NB4 (cell line): ENCODE measurements around the gene TM9SF2.

Experiments used
- DNase-seq: peaks from one replicate; pipeline ENCODE4 v3.0.0; 2010; ENCODE audit warnings: low read depth
- H3K4me3 ChIP-seq: one replicate; pipeline ENCODE4 v1.5.1; 2011; ENCODE audit warnings: mild to moderate bottlenecking, low read depth, low read length, moderate library complexity
- MYC ChIP-seq: IDR thresholded peaks from 2 replicates; pipeline ENCODE4 v1.6.1; 2011; ENCODE audit warnings: low read depth, low read length
- POLR2A ChIP-seq: IDR thresholded peaks from 2 replicates; pipeline ENCODE4 v1.6.1; 2011; ENCODE audit warnings: mild to moderate bottlenecking; ENCODE audit not compliant: insufficient read length; ENCODE audit errors: extremely low read depth
- TF ChIP-seq, protein P1 (sequence below): IDR thresholded peaks from one replicate; pipeline ENCODE4 v1.5.1; 2012; ENCODE audit warnings: low read depth, low read length
- TF ChIP-seq, protein P2 (sequence below): IDR thresholded peaks from 2 replicates; pipeline ENCODE4 v1.6.1; 2011; ENCODE audit warnings: low read depth, low read length

TM9SF2 gene

DNA sequence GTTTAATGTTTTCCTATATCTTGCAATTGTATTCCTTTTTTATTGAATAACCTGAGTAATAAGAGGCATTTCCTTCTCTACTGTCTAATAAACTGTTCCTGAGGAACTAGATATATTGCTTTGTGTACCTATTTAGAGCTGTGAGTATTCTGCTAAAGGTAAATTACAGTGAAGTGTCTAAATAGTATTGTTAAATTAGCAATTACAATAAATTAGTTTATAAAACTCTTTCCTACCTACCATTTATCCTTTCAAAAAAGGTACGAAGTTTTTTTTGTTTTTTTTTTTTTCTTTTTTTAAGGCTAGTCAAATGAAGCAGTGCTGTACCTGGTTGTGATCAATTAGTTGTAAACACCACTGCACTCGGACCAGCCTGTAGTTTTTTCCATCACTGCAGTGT, 34.8 kb downstream of the TM9SF2 start:
- TF ChIP-seq, protein P1, sequence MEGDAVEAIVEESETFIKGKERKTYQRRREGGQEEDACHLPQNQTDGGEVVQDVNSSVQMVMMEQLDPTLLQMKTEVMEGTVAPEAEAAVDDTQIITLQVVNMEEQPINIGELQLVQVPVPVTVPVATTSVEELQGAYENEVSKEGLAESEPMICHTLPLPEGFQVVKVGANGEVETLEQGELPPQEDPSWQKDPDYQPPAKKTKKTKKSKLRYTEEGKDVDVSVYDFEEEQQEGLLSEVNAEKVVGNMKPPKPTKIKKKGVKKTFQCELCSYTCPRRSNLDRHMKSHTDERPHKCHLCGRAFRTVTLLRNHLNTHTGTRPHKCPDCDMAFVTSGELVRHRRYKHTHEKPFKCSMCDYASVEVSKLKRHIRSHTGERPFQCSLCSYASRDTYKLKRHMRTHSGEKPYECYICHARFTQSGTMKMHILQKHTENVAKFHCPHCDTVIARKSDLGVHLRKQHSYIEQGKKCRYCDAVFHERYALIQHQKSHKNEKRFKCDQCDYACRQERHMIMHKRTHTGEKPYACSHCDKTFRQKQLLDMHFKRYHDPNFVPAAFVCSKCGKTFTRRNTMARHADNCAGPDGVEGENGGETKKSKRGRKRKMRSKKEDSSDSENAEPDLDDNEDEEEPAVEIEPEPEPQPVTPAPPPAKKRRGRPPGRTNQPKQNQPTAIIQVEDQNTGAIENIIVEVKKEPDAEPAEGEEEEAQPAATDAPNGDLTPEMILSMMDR, result no peak
- DNase-seq, result no peak
- H3K4me3 ChIP-seq, result no peak overlapping the region

DNA sequence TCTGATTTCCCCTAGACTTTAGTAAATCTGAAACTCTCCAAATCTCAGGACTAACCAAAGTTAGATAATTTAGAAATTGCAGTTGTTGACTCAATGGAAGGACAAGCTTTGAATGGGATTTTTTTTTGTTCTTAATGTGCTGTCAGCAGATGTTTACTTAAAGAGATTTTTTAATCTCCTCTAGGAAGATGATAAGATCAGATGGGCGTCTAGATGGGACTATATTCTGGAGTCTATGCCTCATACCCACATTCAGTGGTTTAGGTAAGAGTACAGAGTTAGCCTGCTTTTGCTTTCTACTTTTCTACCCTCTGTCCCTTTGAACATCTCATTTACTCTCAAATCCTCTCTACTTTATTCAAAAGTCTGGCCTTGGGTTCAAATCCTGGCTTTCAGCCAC, 39.3 kb downstream of the TM9SF2 start:
- TF ChIP-seq MYC (no peak), POLR2A (no peak)
- TF ChIP-seq, protein P1, result no peak
- TF ChIP-seq, protein P2, sequence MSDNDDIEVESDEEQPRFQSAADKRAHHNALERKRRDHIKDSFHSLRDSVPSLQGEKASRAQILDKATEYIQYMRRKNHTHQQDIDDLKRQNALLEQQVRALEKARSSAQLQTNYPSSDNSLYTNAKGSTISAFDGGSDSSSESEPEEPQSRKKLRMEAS, result no peak
- no peak for DNase-seq
- H3K4me3 ChIP-seq, result no peak overlapping the region

DNA sequence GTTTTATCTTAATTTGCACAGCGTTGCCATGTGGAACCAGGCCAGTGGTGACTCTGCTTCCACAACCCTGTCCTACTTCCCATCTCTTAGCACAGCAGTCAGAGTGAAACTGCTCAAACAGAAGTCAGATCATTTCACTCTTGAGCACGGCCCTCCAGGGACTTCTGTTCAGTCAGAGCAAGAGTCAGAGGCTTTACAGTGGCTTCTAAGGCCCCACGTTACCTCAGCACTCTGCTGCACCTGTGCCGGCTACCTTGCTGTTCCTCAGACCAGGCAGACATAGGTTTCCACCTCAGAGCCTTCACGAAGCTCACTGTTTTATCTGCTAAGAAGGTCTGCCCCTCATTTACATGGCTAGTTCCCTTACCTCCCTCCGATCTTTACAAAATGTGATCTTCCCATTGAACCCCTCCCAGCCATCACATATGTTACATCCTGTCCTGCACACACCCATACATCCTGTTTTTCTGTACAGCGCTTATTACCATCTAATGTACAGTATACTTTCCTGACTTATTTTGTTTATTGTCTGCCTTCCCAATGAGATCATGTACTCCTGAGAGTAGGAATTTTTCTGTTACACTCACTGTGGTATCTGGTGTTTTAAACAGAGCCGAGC, 41.6 kb downstream of the TM9SF2 start:
- no peak for DNase-seq
- TF ChIP-seq POLR2A (no peak), MYC (no peak)
- TF ChIP-seq, protein P1, result no peak
- TF ChIP-seq, protein P2, result no peak
- H3K4me3 ChIP-seq, result no peak overlapping the region

DNA sequence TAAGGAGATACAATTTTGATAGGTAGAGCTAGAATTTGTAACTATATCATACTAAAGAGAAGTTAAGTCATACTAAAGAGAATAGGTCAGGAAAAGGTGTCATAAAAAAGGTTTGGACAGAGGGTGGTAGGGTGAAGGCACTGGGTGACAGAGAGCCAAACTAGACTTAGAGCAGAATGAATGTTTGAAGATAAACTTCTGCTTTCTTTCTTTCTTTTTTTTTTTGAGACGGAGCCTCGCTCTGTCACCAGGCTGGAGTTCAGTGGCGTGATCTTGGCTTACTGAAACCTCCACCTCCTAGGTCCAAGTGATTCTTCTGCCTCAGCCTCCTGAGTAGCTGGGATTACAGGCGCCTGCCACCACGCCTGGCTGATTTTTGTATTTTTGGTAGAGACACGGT, 44.1 kb downstream of the TM9SF2 start:
- DNase-seq, result no peak
- no peak overlapping the region for H3K4me3 ChIP-seq

DNA sequence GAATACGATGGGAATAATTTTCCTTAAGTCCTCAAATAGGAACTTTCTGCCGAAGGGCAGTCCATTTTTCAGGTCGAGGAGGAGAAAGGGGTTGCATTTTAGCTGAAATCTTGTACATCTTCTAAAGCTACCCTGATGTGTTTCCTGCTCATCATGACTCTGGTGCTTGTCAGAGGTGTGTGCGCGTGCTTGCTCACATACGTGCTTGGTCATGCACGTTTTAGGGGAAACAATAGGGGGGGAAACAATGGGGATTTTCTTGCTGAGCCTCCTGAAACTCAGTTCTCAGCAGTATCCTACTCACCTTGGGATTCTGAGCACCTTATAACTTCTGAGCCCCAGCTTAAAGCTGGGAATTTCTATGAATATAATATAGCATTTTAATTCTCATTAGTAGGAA, 44.7 kb downstream of the TM9SF2 start:
- H3K4me3 ChIP-seq, result no peak overlapping the region
- TF ChIP-seq, protein P1, result no peak
- TF ChIP-seq MYC (no peak), POLR2A (no peak)
- TF ChIP-seq, protein P2, result no peak

More for the DNA sequence above, 44.1 kb downstream of the TM9SF2 start:
- TF ChIP-seq MYC (no peak), POLR2A (no peak)
- TF ChIP-seq, protein P1, result no peak
- TF ChIP-seq, protein P2, result no peak

DNA sequence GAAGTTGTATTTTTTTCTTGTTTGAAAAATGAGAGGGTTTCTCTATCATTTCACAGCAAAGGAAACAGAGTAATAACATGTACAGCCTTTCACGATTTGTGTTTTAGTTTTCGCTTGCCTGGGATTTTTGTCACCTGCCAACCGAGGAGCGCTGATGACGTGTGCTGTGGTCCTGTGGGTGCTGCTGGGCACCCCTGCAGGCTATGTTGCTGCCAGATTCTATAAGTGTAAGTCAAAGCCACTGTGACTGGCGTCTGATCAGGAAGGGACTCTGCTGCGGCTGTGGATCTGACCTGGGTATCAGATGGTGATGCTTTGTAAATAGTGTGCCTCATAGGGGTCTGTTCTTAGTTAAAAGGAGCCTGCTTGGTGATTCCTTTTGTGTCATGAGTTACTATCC, 45.6 kb downstream of the TM9SF2 start:
- no peak overlapping the region for H3K4me3 ChIP-seq
- no peak for DNase-seq
- TF ChIP-seq POLR2A (no peak), MYC (no peak)
- TF ChIP-seq, protein P2, result no peak
- TF ChIP-seq, protein P1, result no peak

More for the DNA sequence above, 44.7 kb downstream of the TM9SF2 start:
- no peak for DNase-seq
